Left forelimb (tissue), 1 donor: ENCODE measurements around the gene SAMD4A.
"Not testable (repeated sequence)": the region's sequence is repeated elsewhere in the genome, so short reads cannot be mapped to it uniquely, and the experiment has no call there.

ENCODE experiments used
- DNase-seq: peaks from one replicate; pipeline ENCODE4 v3.0.0-alpha.2; 2018; ENCODE audit warnings: low spot score

Gene SAMD4A

GRCh38 chr14:54599966-54600716, 33.2 kb downstream of the SAMD4A start:
- no peak for DNase-seq

- DNase-seq = no peak
These were observed 33.8 kb downstream of the SAMD4A start for GRCh38 chr14:54600717-54601109.

- DNase-seq = no peak
These were observed 36.4 kb downstream of the SAMD4A start for GRCh38 chr14:54603362-54603761.

- no peak for DNase-seq
These were observed 39.2 kb downstream of the SAMD4A start for GRCh38 chr14:54606178-54606577.

- no peak for DNase-seq
These were observed 39.8 kb downstream of the SAMD4A start for GRCh38 chr14:54606631-54607133.

GRCh38 chr14:54609576-54609975, 42.6 kb downstream of the SAMD4A start:
- DNase-seq = no peak

GRCh38 chr14:54610051-54610977, 43.4 kb downstream of the SAMD4A start:
- no peak for DNase-seq

- DNase-seq = no peak
These were observed 47.4 kb downstream of the SAMD4A start for GRCh38 chr14:54614296-54614695.

GRCh38 chr14:54617467-54617866, 50.5 kb downstream of the SAMD4A start:
- DNase-seq = no peak

- DNase-seq = no peak
These were observed 54.8 kb downstream of the SAMD4A start for GRCh38 chr14:54621686-54622085.

GRCh38 chr14:54622192-54622958, 55.4 kb downstream of the SAMD4A start:
- DNase-seq = no peak

- DNase-seq = no peak
These were observed 56.5 kb downstream of the SAMD4A start for GRCh38 chr14:54623279-54624004.

- not testable (repeated sequence) for DNase-seq
These were observed 57.1 kb downstream of the SAMD4A start for GRCh38 chr14:54624005-54624358.

- no peak for DNase-seq
These were observed 58.2 kb downstream of the SAMD4A start for GRCh38 chr14:54625112-54625511.

- DNase-seq = no peak
These were observed 60.3 kb downstream of the SAMD4A start for GRCh38 chr14:54627219-54627539.

GRCh38 chr14:54627540-54628363, 60.8 kb downstream of the SAMD4A start:
- no peak for DNase-seq

- DNase-seq = no peak
These were observed 62.3 kb downstream of the SAMD4A start for GRCh38 chr14:54629183-54629582.

GRCh38 chr14:54629635-54630360, 62.9 kb downstream of the SAMD4A start:
- no peak for DNase-seq

- DNase-seq = no peak
These were observed 64.1 kb downstream of the SAMD4A start for GRCh38 chr14:54631016-54631415.

- DNase-seq = no peak
These were observed 65.5 kb downstream of the SAMD4A start for GRCh38 chr14:54632452-54632851.
